GM18502 (cell line): ENCODE results near the gene PIGL.
"Not testable (repeated sequence)": the region's sequence is repeated elsewhere in the genome, so short reads cannot be mapped to it uniquely, and the experiment has no call there.

Experiments used
- ATAC-seq: cut with Tn5 transposase; IDR thresholded peaks from one replicate; pipeline ENCODE4 v1.9.1; 2021; ENCODE audit warnings: mild to moderate bottlenecking; ENCODE audit not compliant: unreplicated experiment, poor library complexity

Gene PIGL

DNA sequence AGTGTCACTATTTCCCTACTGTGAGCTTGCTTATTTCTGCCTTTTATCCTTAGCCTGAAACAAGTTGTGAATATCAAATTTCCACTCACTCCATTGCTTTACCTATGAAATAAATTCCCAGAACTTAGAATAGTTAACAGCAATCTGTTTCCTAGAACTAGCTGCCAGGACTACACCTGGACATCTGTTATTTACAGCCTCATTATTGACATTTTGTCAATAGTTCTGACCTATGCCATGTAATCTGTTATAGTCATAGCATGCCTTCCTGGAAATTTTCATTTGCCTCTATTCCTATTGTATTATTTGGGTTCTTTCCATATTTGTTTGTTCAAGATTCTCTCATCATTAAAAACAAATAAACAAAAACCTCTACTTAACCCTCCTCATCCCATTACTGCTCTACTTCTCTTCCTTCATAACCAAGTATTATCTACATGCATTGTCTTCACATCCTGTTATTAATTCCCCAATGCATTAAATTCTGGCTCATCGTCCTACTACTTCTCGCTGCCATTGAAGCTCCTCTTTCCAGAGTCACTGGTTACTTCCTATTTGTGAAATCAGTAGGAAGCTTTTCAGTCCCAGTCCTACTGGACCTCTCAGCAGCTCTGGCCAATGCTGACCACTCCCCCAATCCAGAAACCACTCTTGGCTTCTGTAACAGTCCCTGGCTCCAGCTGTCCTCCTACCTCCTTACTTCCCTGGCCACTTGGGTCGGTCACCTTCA, 55.3 kb downstream of the PIGL start:
- no peak for ATAC-seq

DNA sequence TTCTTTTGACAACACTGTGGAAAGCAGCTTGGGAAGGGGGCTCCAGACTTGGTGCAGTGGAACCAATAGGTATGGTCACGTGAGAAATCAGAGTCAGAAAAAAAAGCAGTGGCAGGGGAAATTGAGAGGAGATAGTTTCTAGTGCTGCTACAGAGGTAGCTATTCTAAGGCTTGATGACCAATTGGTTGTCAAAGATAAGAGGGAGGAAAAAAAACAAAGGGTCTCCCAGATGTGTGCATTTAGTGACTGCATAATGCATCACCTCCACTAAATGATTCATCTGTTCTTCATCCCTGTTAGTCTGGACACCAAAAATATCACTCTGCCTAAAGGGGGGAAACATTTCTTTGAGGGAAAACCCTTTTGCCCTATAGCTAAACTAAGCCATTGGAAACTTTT, 56.5 kb downstream of the PIGL start:
- no peak for ATAC-seq

DNA sequence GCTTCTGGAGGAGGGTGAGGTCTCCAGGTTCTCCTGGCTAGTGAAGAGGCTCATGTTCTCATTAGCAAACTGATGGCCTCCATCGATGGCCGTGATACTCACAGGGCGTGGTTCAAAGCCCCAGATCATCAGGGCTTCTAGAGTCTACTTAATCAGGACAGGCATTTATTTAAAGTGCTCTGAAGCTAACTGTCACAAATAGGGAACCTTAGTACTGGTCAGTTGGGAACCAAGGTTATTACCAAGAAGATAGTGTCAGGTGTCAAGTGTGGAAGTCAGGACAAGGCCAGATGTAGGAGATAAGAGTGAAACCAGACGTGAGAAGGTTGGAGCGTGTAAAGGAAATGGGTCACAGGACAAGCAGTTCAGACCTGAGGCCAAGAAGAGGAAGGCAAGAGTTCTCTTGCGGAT, 56.9 kb downstream of the PIGL start:
- ATAC-seq, result no peak

DNA sequence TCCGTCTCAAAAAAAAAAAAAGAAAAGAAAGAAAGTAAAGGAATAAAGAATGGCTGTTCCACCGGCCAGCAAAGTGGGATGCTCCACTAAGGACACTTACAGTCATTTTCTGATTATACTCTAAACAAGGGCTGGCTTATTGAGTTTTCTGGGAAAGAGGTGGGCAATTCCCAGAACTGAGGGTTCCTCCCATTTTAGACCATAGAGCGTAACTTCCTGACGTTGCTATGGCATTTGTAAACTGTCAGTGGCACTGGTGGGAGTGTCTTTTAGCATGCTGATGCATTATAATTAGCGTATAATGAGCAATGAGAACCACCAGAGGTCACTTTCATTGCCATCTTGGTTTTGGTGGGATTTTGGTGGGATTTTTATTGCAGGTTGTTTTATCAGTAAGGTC, 58.0 kb downstream of the PIGL start:
- no peak for ATAC-seq

- no peak for ATAC-seq
Observed at GRCh38 chr17:16277163-16277562, 60.2 kb downstream of the PIGL start.

GRCh38 chr17:16281351-16281750, 64.3 kb downstream of the PIGL start:
- no peak for ATAC-seq

DNA sequence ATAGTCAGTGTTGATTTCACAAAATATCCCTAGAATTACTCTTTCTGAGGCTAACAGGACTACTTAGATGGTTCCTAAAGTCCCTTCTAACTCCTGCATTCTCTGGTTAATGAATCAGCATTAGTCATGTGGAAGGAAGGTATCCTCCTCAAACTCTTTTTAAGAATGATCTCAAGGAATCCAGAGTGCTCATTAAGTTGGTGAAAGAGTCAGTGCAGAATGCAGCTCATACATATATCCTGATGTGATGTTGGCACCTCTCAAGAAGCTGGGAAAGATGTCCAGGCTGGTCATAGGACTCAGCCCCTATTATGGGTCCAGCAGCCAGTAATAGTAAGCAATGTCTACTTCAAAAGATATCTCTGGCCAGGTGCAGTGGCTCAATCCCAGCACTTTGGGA, 65.5 kb downstream of the PIGL start:
- no peak for ATAC-seq

GRCh38 chr17:16283705-16284104, 66.7 kb downstream of the PIGL start:
- no peak for ATAC-seq

DNA sequence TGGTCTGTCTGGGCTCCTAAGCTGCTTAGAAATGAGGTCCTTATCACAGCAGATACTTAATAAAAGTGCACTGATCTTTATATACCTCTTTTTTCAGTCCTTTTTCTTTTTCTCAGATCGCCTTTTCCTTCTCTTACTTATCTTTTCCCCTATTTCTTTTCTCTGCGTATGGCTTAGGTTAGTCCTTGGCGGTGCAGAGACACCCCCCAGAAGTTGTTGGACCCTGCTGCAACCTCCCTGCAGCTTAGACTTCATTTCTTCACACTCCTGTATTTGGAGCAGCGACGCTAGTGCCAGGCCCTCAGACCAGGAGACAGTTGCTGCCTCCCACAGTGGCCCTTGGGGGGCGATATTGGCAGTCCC, 68.6 kb downstream of the PIGL start:
- no peak for ATAC-seq

DNA sequence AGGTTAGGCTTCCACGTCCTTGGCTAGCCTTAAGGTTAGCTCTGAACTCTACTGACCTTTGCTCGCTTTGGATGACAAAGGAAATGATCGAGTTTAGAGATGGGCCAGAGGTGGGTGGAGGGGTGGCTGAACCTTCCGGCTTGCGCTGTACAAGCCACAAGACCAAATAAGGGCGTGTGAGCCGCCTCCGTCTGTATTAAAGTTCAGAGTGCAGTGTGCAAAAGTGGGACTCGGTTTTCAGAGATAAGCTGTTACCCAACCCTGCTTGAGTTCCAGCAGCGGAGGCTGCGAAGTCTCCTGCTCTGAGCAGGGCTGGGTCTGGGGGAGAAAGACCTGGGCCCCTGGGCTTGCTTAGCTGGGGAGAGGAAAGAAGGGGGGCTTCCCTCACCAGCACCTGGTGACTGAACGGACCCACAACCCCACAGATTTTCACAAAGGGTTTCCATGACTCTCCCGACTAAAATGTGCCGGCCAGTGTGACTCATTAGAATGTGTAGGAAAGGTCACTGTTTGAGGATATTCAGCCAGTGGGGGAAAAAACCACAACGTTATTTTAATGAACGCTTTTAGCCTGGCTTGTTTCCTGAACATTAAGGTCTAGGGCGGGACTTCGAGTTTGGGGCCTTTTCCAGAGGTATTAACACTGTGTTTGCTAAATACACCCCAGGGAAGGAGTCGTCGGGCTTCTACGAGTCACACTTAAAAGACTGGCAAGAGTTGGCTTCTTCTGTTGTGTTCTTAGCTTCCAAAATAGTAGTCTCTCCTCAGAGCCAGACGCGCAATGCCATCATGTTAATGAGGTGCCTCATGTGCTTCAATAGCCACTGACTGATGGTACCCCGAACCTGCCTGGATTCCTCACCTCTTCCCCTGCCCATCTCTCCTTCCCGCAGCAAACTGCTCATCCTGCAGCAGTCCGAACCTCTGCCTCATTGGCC, 69.3 kb downstream of the PIGL start:
- ATAC-seq, result peak; percentile 78

GRCh38 chr17:16286947-16287562, 70.0 kb downstream of the PIGL start:
- peak; percentile 53 for ATAC-seq

DNA sequence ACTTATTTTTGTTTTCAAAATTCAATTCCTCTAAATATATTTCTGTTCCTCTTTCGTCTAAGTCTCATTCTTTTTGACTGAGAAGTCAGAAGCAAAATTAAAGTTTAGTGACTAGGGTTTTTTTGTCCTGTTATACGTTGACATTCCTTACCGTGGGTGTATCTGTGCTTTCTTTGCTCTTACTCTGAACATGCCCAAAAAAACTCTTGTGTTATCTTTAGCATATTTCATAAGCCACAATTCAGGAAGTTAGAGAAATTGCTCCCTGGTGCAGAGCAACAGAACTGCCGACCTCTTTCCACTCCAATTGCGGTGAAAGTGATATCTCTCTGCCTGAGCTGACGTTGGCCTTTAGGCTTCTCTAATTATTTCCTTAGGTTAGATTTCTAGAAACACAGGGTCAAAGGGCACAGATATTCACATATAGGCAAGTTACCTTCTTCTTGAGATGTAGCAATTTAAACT, 70.6 kb downstream of the PIGL start:
- ATAC-seq, result no peak

DNA sequence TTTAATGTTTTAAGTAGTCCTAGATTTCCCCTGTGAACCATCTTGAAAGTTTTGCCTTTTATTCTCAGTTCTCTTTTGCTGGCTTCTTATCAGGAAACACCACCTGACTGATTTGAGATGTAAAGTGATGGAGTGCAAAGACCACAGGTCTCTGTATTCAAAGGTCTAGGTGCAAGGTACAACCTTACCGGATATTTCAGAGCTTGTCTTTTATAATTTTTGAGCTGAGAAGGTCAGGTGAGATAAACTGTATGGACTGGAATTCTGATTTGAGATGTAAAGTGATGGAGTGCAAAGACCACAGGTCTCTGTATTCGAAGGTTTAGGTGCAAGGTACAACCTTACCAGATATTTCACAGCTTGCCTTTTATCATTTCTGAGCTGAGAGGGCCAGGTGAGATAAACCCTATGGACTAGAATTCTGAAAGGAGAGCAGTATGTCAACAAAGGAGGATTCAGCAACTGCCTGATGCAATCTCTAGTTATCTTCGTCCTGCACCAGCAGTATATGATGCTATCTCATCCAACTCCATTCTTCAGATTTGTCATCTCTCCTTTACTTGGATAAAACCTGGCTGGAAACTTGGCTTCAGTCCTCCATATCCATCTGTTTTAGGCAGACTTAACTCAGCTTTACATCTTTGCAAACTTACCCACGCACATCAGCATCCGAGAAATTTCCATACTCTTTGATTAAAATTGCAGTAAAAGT, 72.0 kb downstream of the PIGL start:
- no peak for ATAC-seq

DNA sequence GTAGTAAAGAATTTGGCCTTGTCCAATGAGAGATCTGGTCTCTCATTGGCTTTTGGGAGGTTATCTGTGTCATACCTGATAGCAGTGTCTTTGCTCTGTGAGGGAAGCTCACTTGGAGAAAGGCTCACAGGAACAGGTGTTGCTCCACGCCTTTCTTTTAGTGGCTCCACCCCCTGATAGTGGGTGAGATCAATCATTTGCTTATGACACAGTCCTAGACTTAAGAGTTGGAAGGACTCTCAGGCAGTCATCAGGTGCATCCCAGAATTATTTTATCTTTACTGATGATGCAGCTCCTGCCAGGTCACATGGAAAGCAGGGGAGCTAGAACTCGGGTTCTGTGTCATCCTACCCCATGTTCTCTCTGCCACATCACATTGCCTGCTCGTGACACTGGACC, 76.9 kb downstream of the PIGL start:
- no peak for ATAC-seq

DNA sequence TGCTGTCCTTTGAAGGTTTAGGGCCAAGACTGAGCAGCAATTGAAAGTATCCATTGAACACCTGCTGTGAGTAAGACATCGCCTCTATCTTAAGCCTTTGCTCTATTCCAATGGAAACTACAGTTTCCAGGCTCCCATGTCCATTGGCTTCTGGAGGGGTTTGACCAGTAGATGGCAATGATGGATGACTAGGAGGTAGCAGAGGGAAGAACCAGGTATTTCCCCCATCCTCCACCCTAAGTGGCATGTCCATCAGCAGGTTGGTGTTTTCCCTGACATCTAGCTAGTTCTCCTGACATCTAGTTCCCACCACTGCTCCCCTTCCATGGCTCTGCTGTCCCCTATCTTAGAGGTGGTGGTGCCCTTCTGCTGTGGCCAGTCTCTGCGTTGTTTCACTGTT, 77.5 kb downstream of the PIGL start:
- no peak for ATAC-seq

DNA sequence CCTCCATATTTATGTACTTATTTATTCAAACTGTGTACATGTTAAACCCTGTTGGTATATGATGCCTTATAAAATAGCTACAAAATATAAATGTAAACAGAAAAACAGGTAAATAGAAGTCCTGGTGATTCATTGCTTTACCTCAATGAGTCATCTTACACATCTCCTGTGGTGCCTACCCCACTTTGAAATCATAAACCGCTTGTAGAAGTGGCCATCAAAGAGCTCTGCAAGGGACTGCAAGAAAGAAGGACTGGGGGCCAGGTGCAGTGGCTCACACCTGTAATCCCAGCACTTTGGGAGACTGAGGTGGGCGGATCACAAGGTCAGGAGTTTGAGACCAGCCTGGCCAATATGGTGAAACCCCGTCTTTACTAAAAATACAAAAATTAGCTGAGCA, 79.1 kb downstream of the PIGL start:
- not testable (repeated sequence) for ATAC-seq

DNA sequence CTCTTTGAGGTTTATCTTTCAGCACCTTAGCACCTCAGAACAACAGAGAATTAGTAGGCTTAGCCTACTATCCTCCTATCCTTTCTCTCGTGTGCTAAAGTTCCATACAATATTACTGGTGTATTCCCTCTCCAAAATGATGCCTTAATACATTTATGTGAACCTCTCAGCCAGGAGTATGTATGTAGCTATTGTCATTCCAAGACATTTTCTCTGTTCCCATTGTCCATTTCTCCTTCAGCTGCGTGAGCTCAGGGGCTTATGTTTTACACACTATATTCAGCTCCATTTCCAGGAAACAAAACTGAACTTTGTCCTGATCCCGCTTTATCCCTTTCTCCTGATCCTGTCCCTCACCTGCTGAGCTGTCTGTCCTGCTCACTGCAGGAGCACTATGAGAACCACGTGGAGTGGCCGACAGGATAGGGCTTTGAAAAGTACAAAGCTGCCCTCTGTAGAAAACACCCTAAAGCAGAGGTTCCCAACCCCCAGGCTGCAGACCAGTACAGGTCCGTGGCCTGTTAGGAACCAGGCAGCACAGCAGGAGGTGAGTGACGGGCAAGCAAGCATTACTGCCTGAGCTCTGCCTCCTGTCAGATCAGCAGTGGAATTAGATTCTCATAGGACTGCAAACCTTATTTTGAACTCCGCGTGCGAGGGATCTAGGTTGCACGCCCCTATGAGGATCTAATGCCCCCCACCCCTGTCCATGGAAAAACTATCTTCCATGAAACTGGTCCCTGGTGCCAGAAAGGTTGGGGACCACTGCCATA, 80.5 kb downstream of the PIGL start:
- ATAC-seq, result no peak

- ATAC-seq, result no peak
Observed at GRCh38 chr17:16298140-16298662, 81.2 kb downstream of the PIGL start.

GRCh38 chr17:16300554-16300953, 83.5 kb downstream of the PIGL start:
- ATAC-seq, result no peak
